Measurements from ENCODE around the gene POP4. TPM values are rescaled to one million over a fixed set of nuclear protein-coding genes. Genes with fewer than 3 reads are reported as not detected.

POP4 gene
- total RNA-seq, 1 experiment from 2014 or later, result 116 TPM

- intact Hi-C loops (cut with micrococcal nuclease; ENCODE audit: unreplicated experiment), result no loop called here
- Histone ChIP-seq H3K4me3 (ENCODE audit: low read depth in 2 of 2, low read length in 2 of 2) (no peak overlapping the region), H3K27ac (ENCODE audit: low read length) (no peak overlapping the region), H3K9me3 (ENCODE audit: control insufficient read depth, insufficient read depth, low read depth, low read length) (no peaks in the 10 kb centered on the region), H3K36me3 (ENCODE audit: control insufficient read depth, insufficient read depth, low read length) (no peaks in the 10 kb centered on the region), H3K27me3 (ENCODE audit: control insufficient read depth, insufficient read depth, low read length) (peaks cover 7% of the 10 kb centered on the region; the same call in 1 of the 2 replicates), H3K4me1 (ENCODE audit: control insufficient read depth, insufficient read depth, low read length) (no peaks in the 10 kb centered on the region)
- BruUV-seq (replicated peaks), result no TSS peak
- in situ Hi-C loops (cut with HindIII; ENCODE audit: low pct_unique_long_range_greater_than_20kb, low sequenced_read_pairs), result no loop called here
- DNase-seq (ENCODE audit: low read depth, low spot score), result no peak
- ChIA-PET POLR2A (no interaction called here), CTCF (no interaction called here)
- TF ChIP-seq POLR2AphosphoS5 (IDR thresholded peaks at IDR 0.05; ENCODE audit: low read depth, low read length), result no peak
- TF ChIP-seq REST (IDR thresholded peaks at IDR 0.05; ENCODE audit: insufficient read depth in 1 of 2, low read depth in 2 of 2, low read length in 1 of 2), result no peak
- no peak for TF ChIP-seq CTCF (IDR thresholded peaks at IDR 0.05)
- TF ChIP-seq TCF7L2 (IDR thresholded peaks at IDR 0.05; ENCODE audit: low read depth, low read length), result no peak
- TF ChIP-seq SIN3A (IDR thresholded peaks at IDR 0.05; ENCODE audit: borderline replicate concordance, insufficient read depth, low read depth, low read length), result no peak
- ATAC-seq, result no peak
These were observed 45.6 kb upstream of the POP4 start for GRCh38 chr19:29560313-29561075.

DNA sequence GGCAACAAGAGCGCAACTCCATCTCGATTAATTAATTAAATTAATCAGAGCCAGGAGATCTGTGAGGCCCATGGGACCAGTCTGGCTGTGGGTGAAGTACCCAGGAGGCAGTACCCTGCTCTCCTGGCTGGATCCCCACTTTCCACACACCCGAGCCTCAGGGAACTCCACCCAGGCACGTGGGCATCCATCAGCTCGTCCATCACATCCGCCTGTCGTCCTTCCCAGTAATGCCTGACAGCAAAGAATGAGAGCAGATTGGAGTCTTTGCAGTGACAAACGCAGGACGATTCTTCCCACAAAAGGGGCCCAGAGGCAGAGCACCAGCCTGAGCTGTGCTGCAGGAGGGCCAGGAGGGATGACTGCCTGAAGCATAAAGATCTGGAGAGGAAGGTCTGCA lies 44.5 kb upstream of the POP4 start:
- DNase-seq (ENCODE audit: low read depth, low spot score) (no peak), ATAC-seq (no peak)
- CTCF ChIA-PET, result no interaction called here
- no peak overlapping the region for H3K4me3 ChIP-seq (ENCODE audit: low read depth in 2 of 2, low read length in 2 of 2)
- intact Hi-C loops (cut with micrococcal nuclease; ENCODE audit: unreplicated experiment), result no loop called here
- no peaks in the 10 kb centered on the region for H3K9me3 ChIP-seq (ENCODE audit: control insufficient read depth, insufficient read depth, low read depth, low read length)
- in situ Hi-C loops (cut with HindIII; ENCODE audit: low pct_unique_long_range_greater_than_20kb, low sequenced_read_pairs), result no loop called here
- no TSS peak for BruUV-seq (replicated peaks)
- no peak overlapping the region for H3K27ac ChIP-seq (ENCODE audit: low read length)
- no peaks in the 10 kb centered on the region for H3K36me3 ChIP-seq (ENCODE audit: control insufficient read depth, insufficient read depth, low read length)
- no peaks in the 10 kb centered on the region for H3K4me1 ChIP-seq (ENCODE audit: control insufficient read depth, insufficient read depth, low read length)
- TF ChIP-seq CTCF (IDR thresholded peaks at IDR 0.05) (no peak), POLR2AphosphoS5 (IDR thresholded peaks at IDR 0.05; ENCODE audit: low read depth, low read length) (no peak), TCF7L2 (IDR thresholded peaks at IDR 0.05; ENCODE audit: low read depth, low read length) (no peak), REST (IDR thresholded peaks at IDR 0.05; ENCODE audit: insufficient read depth in 1 of 2, low read depth in 2 of 2, low read length in 1 of 2) (no peak), SIN3A (IDR thresholded peaks at IDR 0.05; ENCODE audit: borderline replicate concordance, insufficient read depth, low read depth, low read length) (no peak)
- POLR2A ChIA-PET, result no interaction called here
- peaks cover 7% of the 10 kb centered on the region; the same call in 1 of the 2 replicates for H3K27me3 ChIP-seq (ENCODE audit: control insufficient read depth, insufficient read depth, low read length)

All from Panc1 (cell line).